ENCODE data around the gene JUN.
A peak's percentile ranks its signal among the peaks of the same experiment; 100 is the strongest.

JUN gene

DNA sequence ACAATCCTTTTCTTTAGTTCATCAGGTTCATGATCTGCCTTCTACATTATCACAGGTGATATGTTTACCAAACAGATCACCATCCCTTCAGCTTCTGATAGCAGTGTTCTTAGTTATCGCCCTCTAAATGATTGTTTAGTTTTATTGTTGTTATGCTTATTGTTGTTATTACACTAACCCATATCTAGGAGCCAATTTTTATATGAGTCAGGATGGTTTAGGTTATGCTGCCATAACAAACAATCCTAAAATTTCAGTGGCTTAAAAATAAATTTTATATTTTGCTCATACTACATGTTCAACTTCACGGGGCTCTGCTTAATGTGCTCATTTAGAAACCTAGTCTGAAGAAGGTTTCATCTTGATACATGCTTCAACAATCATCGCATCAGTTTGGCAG is 4.4 kb upstream of the JUN start:
- no peak for FAIRE-seq
- DNase-seq (ENCODE audit: insufficient read length, low spot score), result no peak
- TF ChIP-seq, protein P1, sequence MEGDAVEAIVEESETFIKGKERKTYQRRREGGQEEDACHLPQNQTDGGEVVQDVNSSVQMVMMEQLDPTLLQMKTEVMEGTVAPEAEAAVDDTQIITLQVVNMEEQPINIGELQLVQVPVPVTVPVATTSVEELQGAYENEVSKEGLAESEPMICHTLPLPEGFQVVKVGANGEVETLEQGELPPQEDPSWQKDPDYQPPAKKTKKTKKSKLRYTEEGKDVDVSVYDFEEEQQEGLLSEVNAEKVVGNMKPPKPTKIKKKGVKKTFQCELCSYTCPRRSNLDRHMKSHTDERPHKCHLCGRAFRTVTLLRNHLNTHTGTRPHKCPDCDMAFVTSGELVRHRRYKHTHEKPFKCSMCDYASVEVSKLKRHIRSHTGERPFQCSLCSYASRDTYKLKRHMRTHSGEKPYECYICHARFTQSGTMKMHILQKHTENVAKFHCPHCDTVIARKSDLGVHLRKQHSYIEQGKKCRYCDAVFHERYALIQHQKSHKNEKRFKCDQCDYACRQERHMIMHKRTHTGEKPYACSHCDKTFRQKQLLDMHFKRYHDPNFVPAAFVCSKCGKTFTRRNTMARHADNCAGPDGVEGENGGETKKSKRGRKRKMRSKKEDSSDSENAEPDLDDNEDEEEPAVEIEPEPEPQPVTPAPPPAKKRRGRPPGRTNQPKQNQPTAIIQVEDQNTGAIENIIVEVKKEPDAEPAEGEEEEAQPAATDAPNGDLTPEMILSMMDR (IDR thresholded peaks at IDR 0.05; ENCODE audit: insufficient read depth, missing control alignments), result no peak

DNA sequence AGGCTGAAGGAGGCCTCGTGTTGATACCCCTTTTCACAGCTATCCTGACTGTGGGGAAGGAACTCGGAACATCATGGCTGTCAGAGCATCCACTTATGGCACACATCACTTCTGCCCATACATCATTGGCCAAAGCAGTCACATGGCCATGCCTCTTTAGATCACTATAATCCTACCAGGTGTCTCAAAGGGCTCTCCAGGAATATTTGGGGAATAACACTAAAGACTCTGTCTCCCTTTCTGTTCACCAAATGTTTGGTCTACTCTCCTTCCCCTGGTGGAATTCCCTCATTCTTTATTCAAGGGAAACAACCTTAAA is 3.0 kb upstream of the JUN start:
- FAIRE-seq, result no peak
- no peak for DNase-seq (ENCODE audit: insufficient read length, low spot score)
- TF ChIP-seq, protein P1 (IDR thresholded peaks at IDR 0.05; ENCODE audit: insufficient read depth, missing control alignments), result no peak

DNA sequence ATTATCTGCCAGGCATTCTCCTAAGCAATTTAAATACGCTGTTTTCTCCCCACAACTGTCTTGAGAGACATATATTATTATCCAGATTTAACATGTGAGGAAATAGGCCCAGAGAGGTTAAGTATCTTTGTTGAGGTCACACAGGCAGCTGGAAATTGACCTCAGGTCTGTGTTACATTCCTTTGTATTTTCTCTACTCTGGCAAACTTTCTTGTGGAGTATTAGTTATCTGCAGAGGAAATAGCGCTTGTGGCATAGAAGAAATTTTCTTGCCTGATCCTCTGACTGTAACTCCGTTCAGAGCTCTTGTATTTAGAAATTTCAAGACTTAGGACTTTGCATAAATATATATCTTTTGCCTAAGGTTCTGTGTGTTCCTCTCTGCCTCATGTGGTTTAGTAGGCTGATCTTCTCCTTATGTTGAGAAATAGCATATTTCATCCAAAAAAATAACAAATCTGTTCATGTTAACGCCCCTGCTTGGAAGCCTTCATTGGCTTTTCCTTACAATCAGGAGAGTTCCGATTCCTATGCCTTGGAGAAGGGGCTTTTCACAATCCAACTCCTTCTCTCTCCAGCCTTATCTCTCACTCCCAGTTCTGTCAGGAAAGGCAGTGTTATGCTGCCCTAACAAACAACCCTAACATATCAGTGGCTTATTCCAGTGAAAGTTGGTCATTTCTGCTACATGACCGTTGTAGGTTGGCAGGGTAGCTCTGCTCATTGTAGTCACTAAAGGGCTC is 2.5 kb upstream of the JUN start:
- TF ChIP-seq, protein P1 (IDR thresholded peaks at IDR 0.05; ENCODE audit: insufficient read depth, missing control alignments), result no peak
- FAIRE-seq, result no peak
- DNase-seq (ENCODE audit: insufficient read length, low spot score), result no peak

DNA sequence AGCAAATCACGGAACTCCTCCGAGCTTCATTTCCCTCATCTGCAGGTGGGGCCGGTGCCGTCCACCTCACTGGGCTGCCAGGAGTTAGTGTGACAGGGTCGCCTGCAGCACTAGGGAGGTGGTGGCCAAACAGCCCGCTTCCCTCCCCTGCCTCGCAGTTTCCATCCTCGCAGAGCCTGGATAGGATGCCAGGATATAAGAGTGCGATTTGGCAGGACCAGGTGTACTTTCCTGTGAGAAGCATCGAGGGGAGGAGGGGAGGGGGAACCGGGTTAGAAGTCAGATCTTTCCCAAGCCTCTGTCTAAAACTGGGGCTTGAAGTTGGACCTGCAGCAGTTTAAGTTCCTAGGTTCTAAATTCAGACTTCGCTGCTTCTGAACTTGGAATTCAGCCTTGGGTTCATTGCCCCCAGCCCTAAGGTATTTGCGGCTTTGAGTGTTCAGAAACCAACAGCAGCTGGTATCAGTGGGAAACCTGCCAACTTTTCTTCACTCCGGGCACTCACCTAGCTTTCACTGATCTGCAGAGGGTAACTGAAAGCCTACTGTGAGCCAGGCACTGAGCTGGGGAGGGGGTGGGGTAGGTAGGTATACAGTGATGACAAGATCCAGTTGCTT is 1.7 kb upstream of the JUN start:
- no peak for FAIRE-seq
- DNase-seq (ENCODE audit: insufficient read length, low spot score), result no peak
- TF ChIP-seq, protein P1 (IDR thresholded peaks at IDR 0.05; ENCODE audit: insufficient read depth, missing control alignments), result no peak

DNA sequence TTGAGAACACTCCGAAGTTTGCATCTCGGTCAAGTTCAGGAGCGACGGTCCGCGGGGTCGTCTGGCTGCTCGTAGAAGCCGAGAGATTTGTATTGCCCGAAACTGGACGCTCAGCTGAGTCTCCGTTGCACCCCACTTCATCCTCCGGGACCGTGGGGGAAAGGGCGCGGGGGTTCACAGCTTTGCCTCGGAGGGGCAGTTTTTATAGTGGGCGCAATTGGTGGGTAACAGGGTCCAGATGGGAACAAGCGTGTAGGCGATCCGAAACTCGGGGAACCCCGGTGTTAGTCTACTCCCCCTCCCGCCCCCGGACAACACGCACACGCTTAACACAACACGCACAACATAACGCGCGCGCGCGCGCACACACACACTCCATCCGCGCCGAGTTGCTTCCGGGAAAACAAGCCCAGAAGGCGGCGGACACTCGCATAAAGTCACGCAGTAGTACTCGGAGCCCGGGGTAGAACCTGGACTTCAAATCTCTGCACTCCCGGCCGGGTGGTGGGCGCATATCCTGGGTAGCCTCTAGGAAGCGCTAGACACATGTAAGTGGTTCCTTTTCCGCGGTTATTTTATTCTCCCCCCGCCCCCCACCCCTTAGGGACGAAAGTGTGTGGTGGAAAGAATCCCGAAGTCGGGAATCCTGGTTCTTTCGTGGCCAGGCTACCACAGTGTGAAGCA is 1.1 kb upstream of the JUN start:
- TF ChIP-seq, protein P1 (IDR thresholded peaks at IDR 0.05; ENCODE audit: insufficient read depth, missing control alignments), result peak; percentile 27
- DNase-seq (ENCODE audit: insufficient read length, low spot score) (peak; percentile 19), FAIRE-seq (no peak)

DNA sequence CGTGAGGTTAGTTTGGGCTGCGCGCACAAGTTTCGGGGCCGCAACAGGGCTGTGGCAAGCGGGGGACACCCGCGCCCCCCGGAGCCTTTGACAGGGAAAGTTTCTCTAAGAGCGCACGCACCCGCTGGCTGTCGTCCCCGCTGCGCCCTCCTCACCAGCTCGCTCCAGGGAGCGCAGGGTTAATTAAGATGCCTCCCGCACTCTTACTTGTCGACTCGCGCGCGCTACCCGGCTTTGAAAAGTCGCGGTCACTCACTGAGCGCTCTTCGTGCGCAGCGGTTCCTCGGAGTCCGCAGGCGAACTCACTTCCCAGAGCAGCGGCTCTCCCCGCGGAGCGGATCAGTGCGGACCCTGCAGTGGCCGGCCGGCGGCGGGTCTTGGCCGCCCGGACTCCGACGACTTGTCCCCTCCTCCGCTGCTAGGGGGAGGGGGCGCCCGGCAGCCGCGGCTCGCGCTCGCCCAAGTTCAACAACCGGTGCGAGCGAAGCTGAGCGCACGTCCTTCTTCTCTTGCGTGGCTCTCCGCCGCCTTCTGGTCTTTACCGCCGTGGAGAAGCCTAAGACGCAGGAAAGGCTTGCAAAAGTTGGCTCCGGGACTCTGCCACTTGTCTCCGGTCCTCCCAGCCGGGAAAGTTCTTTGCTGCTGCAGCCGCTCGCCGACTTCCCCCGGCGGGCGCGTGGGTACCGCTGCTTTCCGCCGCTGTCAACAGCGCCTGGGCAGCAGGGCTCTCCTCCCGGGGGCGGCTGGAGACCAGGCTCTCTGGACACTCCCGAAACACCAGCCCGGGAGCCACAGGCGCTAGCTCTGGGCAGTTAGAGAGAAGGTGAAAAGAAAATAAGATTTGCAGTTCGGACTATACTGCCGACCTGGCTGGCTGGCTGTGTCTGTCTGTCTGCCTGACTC is 506 bp downstream of the JUN start:
- TF ChIP-seq, protein P1 (IDR thresholded peaks at IDR 0.05; ENCODE audit: insufficient read depth, missing control alignments), result no peak
- FAIRE-seq (no peak), DNase-seq (ENCODE audit: insufficient read length, low spot score) (no peak)
